SK-N-MC (cell line): ENCODE results near the gene ZNF90.
"Not testable (repeated sequence)": the region's sequence is repeated elsewhere in the genome, so short reads cannot be mapped to it uniquely, and the experiment has no call there.

Experiments used
- EZH2 ChIP-seq: fragments of 200-600 bp; sonication (generic); IDR thresholded peaks from one replicate; pipeline ENCODE4 v1.6.1; 2017; ENCODE audit warnings: antibody characterized with exemption
- POLR2AphosphoS5 ChIP-seq: IDR thresholded peaks from 2 replicates; pipeline ENCODE4 v1.6.1; 2012; ENCODE audit warnings: mild to moderate bottlenecking, low read depth, low read length, borderline replicate concordance

DNA sequence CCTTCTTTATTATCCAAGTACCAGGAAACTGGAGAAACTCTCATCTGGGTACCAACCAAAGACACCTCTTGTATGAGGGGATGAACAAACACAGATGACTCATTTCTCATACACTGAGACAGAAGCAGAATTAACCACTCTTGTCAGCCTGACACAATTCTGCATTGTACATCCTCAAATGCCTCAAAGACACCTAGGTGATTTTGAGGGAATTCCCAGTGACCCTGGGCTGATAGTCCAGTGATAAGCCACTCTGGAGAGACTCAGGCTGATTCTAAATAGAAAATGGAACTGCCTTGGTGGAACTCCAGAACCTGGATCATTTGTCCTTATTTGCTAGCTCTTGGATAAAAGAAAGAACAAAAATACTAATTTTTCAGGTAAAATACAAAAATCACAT is 19.1 kb upstream of the ZNF90 start:
- not testable (repeated sequence) for TF ChIP-seq POLR2AphosphoS5, EZH2
